IMR-90 (cell line): ENCODE results near the gene TMOD1. TPM values are rescaled to one million over a fixed set of nuclear protein-coding genes. Genes with fewer than 3 reads are reported as not detected.

Experiments
- ATAC-seq: fragments of 200-7000 bp; cut with Tn5 transposase; 2 replicates; pipeline ENCODE4 v1.9.1; 2020; ENCODE audit warnings: low read depth, mild to moderate bottlenecking, moderate library complexity
- BruUV-seq: library from RNA; stranded (reverse); fragments of 400-500 nt; replicated peaks from 2 replicates; lab custom pipeline; 2021; lab: Mats Ljungman, UMichigan
- CTCF ChIA-PET: fragments of 300-600 bp; formaldehyde crosslinking; extraction: SDS; loops from one replicate; lab custom pipeline; 2021; ENCODE audit warnings: antibody characterized with exemption; lab: Yijun Ruan, JAX
- POLR2A ChIA-PET: fragments of 300-600 bp; sonication (Branson Sonifier 250); formaldehyde crosslinking; loops from one replicate; lab custom pipeline; 2022; ENCODE audit warnings: antibody characterized with exemption; ENCODE audit not compliant: unreplicated experiment; lab: Charles Lee
- DNase-seq: peaks from one replicate; pipeline ENCODE4 v3.0.0; 2013
- H2AFZ ChIP-seq: replicated peaks from 2 replicates; pipeline ENCODE3; 2013; ENCODE audit warnings: low read length, mild to moderate bottlenecking; ENCODE audit not compliant: poor library complexity
- H2AK5ac ChIP-seq: 2 replicates; pipeline ENCODE4 v1.6.1; 2013; ENCODE audit warnings: low read depth, low read length, inconsistent platforms
- H2AK9ac ChIP-seq: replicated peaks from 2 replicates; pipeline ENCODE3; 2013; ENCODE audit warnings: mild to moderate bottlenecking, low read depth, low read length, moderate library complexity; ENCODE audit not compliant: poor library complexity
- H2BK120ac ChIP-seq: 2 replicates; pipeline ENCODE4 v1.6.1; 2013; ENCODE audit warnings: low read depth, low read length, inconsistent platforms
- H2BK15ac ChIP-seq: 3 replicates; pipeline ENCODE4 v1.6.1; 2013; ENCODE audit warnings: low read depth, low read length, inconsistent platforms
- H2BK20ac ChIP-seq: 2 replicates; pipeline ENCODE4 v1.6.1; 2013; ENCODE audit warnings: low read depth, mild to moderate bottlenecking, inconsistent platforms, low read length, moderate library complexity
- H2BK5ac ChIP-seq: 2 replicates; pipeline ENCODE4 v1.6.1; 2013; ENCODE audit warnings: mild to moderate bottlenecking, low read depth, low read length, inconsistent platforms; ENCODE audit not compliant: poor library complexity, severe bottlenecking
- H3K14ac ChIP-seq: replicated peaks from 2 replicates; pipeline ENCODE4 v1.6.1; 2013; ENCODE audit warnings: low read depth, low read length, inconsistent platforms
- H3K18ac ChIP-seq: 2 replicates; pipeline ENCODE4 v1.6.1; 2013; ENCODE audit warnings: low read depth, low read length, control low read depth
- H3K23ac ChIP-seq: 2 replicates; pipeline ENCODE4 v1.6.1; 2013; ENCODE audit warnings: low read depth, low read length, inconsistent platforms
- H3K27ac ChIP-seq: 2 replicates; pipeline ENCODE4 v1.5.1; 2013; ENCODE audit warnings: mild to moderate bottlenecking, control low read depth, low read length; ENCODE audit not compliant: insufficient read depth
- H3K27me3 ChIP-seq: 2 replicates; pipeline ENCODE4 v1.6.1; 2013; ENCODE audit warnings: low read length; ENCODE audit not compliant: control insufficient read depth, insufficient read depth
- H3K36me3 ChIP-seq: 2 replicates; pipeline ENCODE4 v1.6.1; 2013; ENCODE audit warnings: low read length, mixed read lengths; ENCODE audit not compliant: control insufficient read depth, insufficient read depth
- H3K4ac ChIP-seq: 2 replicates; pipeline ENCODE4 v1.6.1; 2013; ENCODE audit warnings: low read depth, low read length, inconsistent platforms
- H3K4me1 ChIP-seq: 2 replicates; pipeline ENCODE4 v1.6.1; 2013; ENCODE audit warnings: low read length, mixed read lengths; ENCODE audit not compliant: control insufficient read depth, insufficient read depth
- H3K4me2 ChIP-seq: 2 replicates; pipeline ENCODE4 v1.6.1; 2013; ENCODE audit warnings: low read depth, mild to moderate bottlenecking, control low read depth, low read length, moderate library complexity
- H3K4me3 ChIP-seq: 2 replicates; pipeline ENCODE4 v1.5.1; 2013; ENCODE audit warnings: low read depth, mild to moderate bottlenecking, control low read depth, low read length, moderate library complexity; ENCODE audit not compliant: insufficient read depth
- H3K56ac ChIP-seq: 2 replicates; pipeline ENCODE4 v1.6.1; 2013; ENCODE audit warnings: low read length, inconsistent platforms; ENCODE audit not compliant: insufficient read depth; ENCODE audit errors: extremely low read depth
- H3K79me1 ChIP-seq, 2 experiments: 2 replicates each; pipeline ENCODE4 v1.6.1; 2013; ENCODE audit warnings: low read length in 2 of 2, inconsistent platforms in 1 of 2, low read depth in 1 of 2
- H3K9ac ChIP-seq: 2 replicates; pipeline ENCODE4 v1.6.1; 2013; ENCODE audit warnings: low read depth, low read length, control low read depth
- H3K9me1 ChIP-seq: 2 replicates; pipeline ENCODE4 v1.6.1; 2013; ENCODE audit warnings: low read length, inconsistent platforms; ENCODE audit not compliant: insufficient read depth
- H3K9me3 ChIP-seq: 2 replicates; pipeline ENCODE4 v1.6.1; 2013; ENCODE audit warnings: low read length; ENCODE audit not compliant: control insufficient read depth, insufficient read depth
- H4K20me1 ChIP-seq: 2 replicates; pipeline ENCODE4 v1.6.1; 2013; ENCODE audit warnings: low read length, inconsistent platforms; ENCODE audit not compliant: insufficient read depth
- H4K5ac ChIP-seq: 2 replicates; pipeline ENCODE4 v1.6.1; 2013; ENCODE audit warnings: mild to moderate bottlenecking, low read depth, low read length, control low read depth
- H4K8ac ChIP-seq, 2 experiments: 2 replicates each; pipeline ENCODE4 v1.6.1; 2013; ENCODE audit warnings: low read depth in 2 of 2, low read length in 2 of 2, control low read depth in 1 of 2, inconsistent platforms in 1 of 2
- H4K91ac ChIP-seq: 2 replicates; pipeline ENCODE4 v1.6.1; 2013; ENCODE audit warnings: low read depth, low read length, inconsistent platforms; ENCODE audit not compliant: insufficient read depth
- BHLHE40 ChIP-seq: fragments of 150-350 bp; IDR thresholded peaks from 2 replicates; pipeline ENCODE4 v1.6.1; 2016; ENCODE audit warnings: mild to moderate bottlenecking, low read depth, low read length
- CEBPB ChIP-seq: IDR thresholded peaks from 2 replicates; pipeline ENCODE4 v1.6.1; 2012; ENCODE audit warnings: low read depth, low read length, improper control_type of control experiment
- CHD1 ChIP-seq: IDR thresholded peaks from 2 replicates; pipeline ENCODE4 v1.6.1; 2012; ENCODE audit warnings: low read depth, low read length, improper control_type of control experiment
- CTCF ChIP-seq: conservative IDR thresholded peaks from 2 replicates; pipeline ENCODE4 v1.5.1; 2012; ENCODE audit warnings: mild to moderate bottlenecking, low read depth, low read length, improper control_type of control experiment
- FOS ChIP-seq: fragments of 150-350 bp; IDR thresholded peaks from 2 replicates; pipeline ENCODE4 v1.6.1; 2016; ENCODE audit warnings: low read depth, low read length
- MAFK ChIP-seq: IDR thresholded peaks from 2 replicates; pipeline ENCODE4 v1.6.1; 2012; ENCODE audit warnings: low read depth, low read length, improper control_type of control experiment
- MAZ ChIP-seq: IDR thresholded peaks from 2 replicates; pipeline ENCODE4 v1.6.1; 2012; ENCODE audit warnings: low read depth, mild to moderate bottlenecking, low read length, improper control_type of control experiment, moderate library complexity, borderline replicate concordance
- MXI1 ChIP-seq: IDR thresholded peaks from 2 replicates; pipeline ENCODE4 v1.6.1; 2012; ENCODE audit warnings: low read depth, mild to moderate bottlenecking, low read length, moderate library complexity, borderline replicate concordance
- NFE2L2 ChIP-seq: fragments of 150-350 bp; IDR thresholded peaks from 2 replicates; pipeline ENCODE4 v1.6.1; 2016; ENCODE audit warnings: low read depth, mild to moderate bottlenecking, low read length
- POLR2A ChIP-seq: IDR thresholded peaks from 2 replicates; pipeline ENCODE4 v1.6.1; 2012; ENCODE audit warnings: mild to moderate bottlenecking, low read depth, low read length
- RAD21 ChIP-seq: IDR thresholded peaks from 2 replicates; pipeline ENCODE4 v1.6.1; 2012; ENCODE audit warnings: low read length, improper control_type of control experiment
- RCOR1 ChIP-seq: IDR thresholded peaks from 2 replicates; pipeline ENCODE4 v1.6.1; 2012; ENCODE audit warnings: mild to moderate bottlenecking, low read length, improper control_type of control experiment; ENCODE audit not compliant: insufficient replicate concordance
- RFX5 ChIP-seq: IDR thresholded peaks from 2 replicates; pipeline ENCODE4 v1.8.0; 2012; ENCODE audit warnings: low read depth, mild to moderate bottlenecking, low read length, moderate library complexity
- SMC3 ChIP-seq: fragments of 150-350 bp; IDR thresholded peaks from 2 replicates; pipeline ENCODE4 v1.6.1; 2016; ENCODE audit warnings: low read depth, mild to moderate bottlenecking, antibody characterized with exemption, low read length, moderate library complexity
- USF2 ChIP-seq: fragments of 150-350 bp; IDR thresholded peaks from 2 replicates; pipeline ENCODE4 v1.6.1; 2017; ENCODE audit warnings: mild to moderate bottlenecking, antibody characterized with exemption, low read length, low read depth
- WGBS, 2 experiments: methylation state at CpG; one replicate each; pipeline versions ENCODE4 v1.1.5 to v1.1.7; 2013; ENCODE audit warnings: missing lambda C conversion rate in 2 of 2; ENCODE audit not compliant: insufficient read length in 1 of 2; ENCODE audit errors: extremely low coverage in 2 of 2; 5-methylcytosine and 5-hydroxymethylcytosine counted together
- dilution Hi-C: fragments of 300-500 bp; cut with HindIII; formaldehyde crosslinking; loops from one replicate; pipeline ENCODE4 v1.14.3; 2018; ENCODE audit warnings: low sequenced_read_pairs; ENCODE audit not compliant: unreplicated experiment
- in situ Hi-C: fragments of 300-500 bp; cut with MboI; formaldehyde crosslinking; loops from 3 replicates; pipeline ENCODE4 v1.14.3; 2019; ENCODE audit warnings: low sequenced_read_pairs, inconsistent platforms, mixed read lengths
- intact Hi-C: fragments of 100-400 bp; cut with micrococcal nuclease; formaldehyde crosslinking; loops from 2 replicates; pipeline ENCODE4 v1.10.0; 2022
- polyA plus RNA-seq, 3 experiments: library from polyadenylated mRNA; depleted of rRNA; stranded (reverse); fragments of >200 nt; gene quantifications; 2 replicates each; pipeline ENCODE4 v1.2.3, GENCODE V29; 2012; ENCODE audit warnings: low replicate concordance in 1 of 3
- total RNA-seq: library from RNA; depleted of rRNA; stranded (reverse); fragments of >200 nt; gene quantifications from 2 replicates; pipeline ENCODE4 v1.2.3, GENCODE V29; 2012
- TF ChIP-seq, protein P1 (sequence below): fragments of 150-350 bp; IDR thresholded peaks from 2 replicates; pipeline ENCODE4 v1.6.1; 2016; ENCODE audit warnings: low read depth, mild to moderate bottlenecking, low read length, moderate library complexity, borderline replicate concordance

The TMOD1 gene
- total and polyA plus RNA-seq, 2 of the 4 experiments (the other 2 are of a cell fraction) = 0.18 to 0.38 TPM

DNA sequence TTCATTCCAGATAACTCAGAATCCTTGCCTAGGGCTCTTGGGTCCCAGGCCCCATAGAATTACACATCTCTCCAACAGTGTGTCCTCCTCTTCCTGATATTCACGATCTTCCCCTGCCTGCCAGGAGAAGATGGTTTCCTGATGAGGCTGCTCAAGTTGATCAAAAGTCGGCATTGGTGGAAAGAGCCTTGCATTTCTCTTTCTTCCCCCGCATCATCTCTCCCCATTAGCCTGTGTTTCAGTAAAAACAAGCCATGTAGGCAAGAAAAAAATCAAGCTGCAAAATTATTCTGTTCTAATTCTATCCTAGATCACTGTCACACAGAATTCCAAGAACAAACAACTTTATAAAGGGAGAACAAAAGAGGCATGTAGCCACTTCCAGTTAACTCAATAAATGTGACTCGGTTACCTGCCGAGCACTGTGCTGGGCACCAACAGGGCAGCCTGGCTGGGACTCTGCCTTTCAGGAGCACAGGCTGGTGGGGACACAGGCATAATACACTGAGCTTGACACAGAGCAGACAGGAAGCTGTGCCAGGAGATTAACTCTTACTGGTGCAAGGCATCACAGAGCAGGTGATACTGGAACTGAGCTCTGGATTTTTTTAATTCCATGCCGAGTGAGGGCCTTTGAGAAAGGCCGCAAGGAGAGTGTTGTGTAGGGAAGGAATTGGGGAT, 25.6 kb downstream of the TMOD1 start:
- POLR2A ChIA-PET = no interaction called here
- 93% methylated on average over 3 of the region's 7 CpGs; no CpG with 5 or more reads in 1 of the 2 experiments for WGBS, 2 experiments

More for the DNA sequence above, 25.6 kb downstream of the TMOD1 start:
- no peaks in the 10 kb centered on the region for H3K27me3 ChIP-seq
- TF ChIP-seq POLR2A = no peak
- no peak for TF ChIP-seq CHD1
- no peak for TF ChIP-seq RCOR1
- TF ChIP-seq NFE2L2 = no peak
- TF ChIP-seq CEBPB = no peak
- TF ChIP-seq RFX5 = no peak
- no peak for TF ChIP-seq MAZ
- no peak for TF ChIP-seq RAD21
- TF ChIP-seq BHLHE40 = no peak
- TF ChIP-seq CTCF = no peak
- TF ChIP-seq MAFK = no peak
- no peak for TF ChIP-seq MXI1
- TF ChIP-seq USF2 = no peak
- TF ChIP-seq FOS = no peak
- no peak for TF ChIP-seq SMC3
- TF ChIP-seq, protein P1, sequence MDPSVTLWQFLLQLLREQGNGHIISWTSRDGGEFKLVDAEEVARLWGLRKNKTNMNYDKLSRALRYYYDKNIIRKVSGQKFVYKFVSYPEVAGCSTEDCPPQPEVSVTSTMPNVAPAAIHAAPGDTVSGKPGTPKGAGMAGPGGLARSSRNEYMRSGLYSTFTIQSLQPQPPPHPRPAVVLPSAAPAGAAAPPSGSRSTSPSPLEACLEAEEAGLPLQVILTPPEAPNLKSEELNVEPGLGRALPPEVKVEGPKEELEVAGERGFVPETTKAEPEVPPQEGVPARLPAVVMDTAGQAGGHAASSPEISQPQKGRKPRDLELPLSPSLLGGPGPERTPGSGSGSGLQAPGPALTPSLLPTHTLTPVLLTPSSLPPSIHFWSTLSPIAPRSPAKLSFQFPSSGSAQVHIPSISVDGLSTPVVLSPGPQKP = no peak
- H2AFZ ChIP-seq = no peak overlapping the region
- no peaks in the 10 kb centered on the region for H4K20me1 ChIP-seq
- DNase-seq (no peak), ATAC-seq (no peak)
- no peak overlapping the region for H3K4me2 ChIP-seq
- H3K9me1 ChIP-seq = no peaks in the 10 kb centered on the region; the same call in 1 of the 2 replicates
- no peak overlapping the region for H3K27ac ChIP-seq
- no peak overlapping the region for H3K9ac ChIP-seq
- intact Hi-C loops = no loop called here
- dilution Hi-C loops = no loop called here
- in situ Hi-C loops = no loop called here
- H2AK9ac ChIP-seq = no peak overlapping the region
- no peak overlapping the region for H2BK20ac ChIP-seq
- no peak overlapping the region for H3K14ac ChIP-seq
- H3K23ac ChIP-seq = no peak overlapping the region
- no peak overlapping the region for H4K5ac ChIP-seq
- H3K4me3 ChIP-seq = no peak overlapping the region
- no peak overlapping the region for H2BK5ac ChIP-seq
- no peaks in the 10 kb centered on the region for H3K79me1 ChIP-seq
- H2BK15ac ChIP-seq = no peak overlapping the region
- no peak overlapping the region for H3K56ac ChIP-seq
- no peak overlapping the region for H3K18ac ChIP-seq
- CTCF ChIA-PET = no interaction called here
- H3K9me3 ChIP-seq = no peaks in the 10 kb centered on the region
- H2AK5ac ChIP-seq = no peak overlapping the region
- H4K91ac ChIP-seq = no peak overlapping the region
- H4K8ac ChIP-seq = no peak overlapping the region
- H3K4me1 ChIP-seq = peaks cover 7% of the 10 kb centered on the region
- no peak overlapping the region for H3K4ac ChIP-seq
- BruUV-seq = no TSS peak
- H2BK120ac ChIP-seq = no peak overlapping the region
- H3K36me3 ChIP-seq = peaks cover 11% of the 10 kb centered on the region; the same call in 1 of the 2 replicates
